ENCODE data around the gene CYFIP2. TPM values are rescaled to one million over a fixed set of nuclear protein-coding genes. Genes with fewer than 3 reads are reported as not detected.

CYFIP2 gene
- total RNA-seq, 1 experiment from 2014 or later = 74.7 TPM

DNA sequence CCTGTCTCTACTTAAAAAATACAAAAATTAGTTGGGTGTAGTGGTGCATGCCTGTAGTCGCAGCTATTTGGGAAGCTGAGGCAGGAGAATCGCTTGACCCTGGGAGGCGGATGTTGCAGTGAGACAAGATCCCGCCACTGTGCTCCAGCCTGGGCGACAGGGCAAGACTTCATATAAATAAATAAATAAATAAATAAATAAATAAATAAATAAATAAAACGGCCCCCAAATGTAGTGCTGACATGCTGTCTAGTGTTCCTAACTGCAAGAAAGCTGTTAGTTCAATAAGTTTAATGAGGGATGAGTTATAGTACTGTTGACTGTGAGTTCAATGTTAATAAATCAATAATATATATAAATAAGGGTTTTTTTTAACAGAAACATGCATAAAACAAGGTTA is 7.5 kb upstream of the CYFIP2 start:
- Histone ChIP-seq H4K20me1 (ENCODE audit: control insufficient read depth, insufficient read depth, insufficient read length) (no peaks in the 10 kb centered on the region), H3T11ph (ENCODE audit: low read length) (no peak overlapping the region), H2BK120ac (ENCODE audit: low read depth, low read length, poor library complexity, severe bottlenecking) (no peak overlapping the region), H4K91ac (ENCODE audit: insufficient read length, low read depth, low read length) (no peak overlapping the region), H2BK5ac (ENCODE audit: insufficient read length, low read length) (no peak overlapping the region), H3K79me2 (ENCODE audit: insufficient read depth, low read length) (no peaks in the 10 kb centered on the region), H3K18ac (ENCODE audit: insufficient read length, low read depth, low read length) (no peak overlapping the region), H3K23ac (ENCODE audit: insufficient read length, low read depth, low read length) (no peak overlapping the region), H2AK5ac (ENCODE audit: insufficient read length, low read length) (no peak overlapping the region), H2BK15ac (ENCODE audit: low read depth, low read length) (no peak overlapping the region), H3K9ac (ENCODE audit: extremely low read depth, insufficient read length, low read length) (no peak overlapping the region), H2AFZ (ENCODE audit: low read length) (no peak overlapping the region), H4K5ac (ENCODE audit: insufficient read length, low read depth, low read length) (no peak overlapping the region), H3K4ac (ENCODE audit: low read depth, low read length) (no peak overlapping the region), H3K9me3 (ENCODE audit: control insufficient read depth, low read depth, low read length) (no peaks in the 10 kb centered on the region), H3K4me1 (ENCODE audit: insufficient read depth, low read length) (no peaks in the 10 kb centered on the region), H4K8ac (replicated peaks; ENCODE audit: insufficient read length, low read depth, low read length) (no peak overlapping the region), H3K4me2 (ENCODE audit: insufficient read depth, insufficient read length, low read length) (no peak overlapping the region), H2BK20ac (ENCODE audit: low read depth, low read length, poor library complexity, severe bottlenecking) (no peak overlapping the region), H3K79me1 (ENCODE audit: insufficient read depth, low read depth, low read length, poor library complexity, severe bottlenecking) (no peaks in the 10 kb centered on the region), H2BK12ac (ENCODE audit: insufficient read length, low read depth, low read length) (no peak overlapping the region), H3K23me2 (ENCODE audit: insufficient read length, low read depth, low read length, poor library complexity, severe bottlenecking) (no peaks in the 10 kb centered on the region), H3K27me3 (ENCODE audit: insufficient read depth, low read length) (no peaks in the 10 kb centered on the region), H3K14ac (ENCODE audit: insufficient read depth, low read length) (no peak overlapping the region), H3K56ac (ENCODE audit: insufficient read length, low read depth, low read length) (no peak overlapping the region), H3K27ac (ENCODE audit: insufficient read length, low read depth, low read length) (no peak overlapping the region)
- H3K4me3 Mint-ChIP-seq = no peak overlapping the region
- H3K4me1 Mint-ChIP-seq = peaks cover 4% of the 10 kb centered on the region in 2 experiments; a peak in 3 of 4 replicates
- no peak overlapping the region for H3K27ac Mint-ChIP-seq
- H3K27me3 Mint-ChIP-seq (ENCODE audit: low read depth) = peaks cover 5% of the 10 kb centered on the region
- TF ChIP-seq, protein P1, sequence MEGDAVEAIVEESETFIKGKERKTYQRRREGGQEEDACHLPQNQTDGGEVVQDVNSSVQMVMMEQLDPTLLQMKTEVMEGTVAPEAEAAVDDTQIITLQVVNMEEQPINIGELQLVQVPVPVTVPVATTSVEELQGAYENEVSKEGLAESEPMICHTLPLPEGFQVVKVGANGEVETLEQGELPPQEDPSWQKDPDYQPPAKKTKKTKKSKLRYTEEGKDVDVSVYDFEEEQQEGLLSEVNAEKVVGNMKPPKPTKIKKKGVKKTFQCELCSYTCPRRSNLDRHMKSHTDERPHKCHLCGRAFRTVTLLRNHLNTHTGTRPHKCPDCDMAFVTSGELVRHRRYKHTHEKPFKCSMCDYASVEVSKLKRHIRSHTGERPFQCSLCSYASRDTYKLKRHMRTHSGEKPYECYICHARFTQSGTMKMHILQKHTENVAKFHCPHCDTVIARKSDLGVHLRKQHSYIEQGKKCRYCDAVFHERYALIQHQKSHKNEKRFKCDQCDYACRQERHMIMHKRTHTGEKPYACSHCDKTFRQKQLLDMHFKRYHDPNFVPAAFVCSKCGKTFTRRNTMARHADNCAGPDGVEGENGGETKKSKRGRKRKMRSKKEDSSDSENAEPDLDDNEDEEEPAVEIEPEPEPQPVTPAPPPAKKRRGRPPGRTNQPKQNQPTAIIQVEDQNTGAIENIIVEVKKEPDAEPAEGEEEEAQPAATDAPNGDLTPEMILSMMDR (conservative IDR thresholded peaks at IDR 0.05) = no peak
- no CpG with 5 or more reads among the region's 6 CpGs for WGBS (ENCODE audit: extremely low coverage, insufficient read length, low lambda C conversion rate)
- H3K9me3 Mint-ChIP-seq = no peaks in the 10 kb centered on the region; a peak in 2 of 5 replicates
- DNase-seq = no peak
- no peaks in the 10 kb centered on the region; a peak in 1 of 7 replicates for H3K36me3 Mint-ChIP-seq (ENCODE audit: insufficient read depth in 1 of 3, low read depth in 3 of 3)
